SK-N-MC (cell line): ENCODE data around the gene UBE4A.
"Not testable (repeated sequence)": the region's sequence is repeated elsewhere in the genome, so short reads cannot be mapped to it uniquely, and the experiment has no call there.

Source experiments
- DNase-seq: peaks from one replicate; pipeline ENCODE4 v3.0.0-alpha.2; 2011; ENCODE audit warnings: low read depth, low spot score
- H3K27ac ChIP-seq: fragments of 200-600 bp; sonication (generic); 2 replicates; pipeline ENCODE4 v1.5.1; 2016; ENCODE audit warnings: mixed run types
- H3K36me3 ChIP-seq: fragments of 200-600 bp; sonication (generic); 2 replicates; pipeline ENCODE4 v1.6.1; 2017; ENCODE audit warnings: antibody characterized with exemption, low read length, mixed read lengths; ENCODE audit not compliant: insufficient read depth
- H3K4me3 ChIP-seq: fragments of 200-600 bp; sonication (generic); 2 replicates; pipeline ENCODE4 v1.5.1; 2016
- H3K9ac ChIP-seq: fragments of 200-600 bp; sonication (generic); 2 replicates; pipeline ENCODE4 v1.8.0; 2017; ENCODE audit warnings: mixed run types, mixed read lengths; ENCODE audit not compliant: insufficient read length
- H3K9me3 ChIP-seq: fragments of 200-600 bp; sonication (generic); 2 replicates; pipeline ENCODE4 v1.6.1; 2017; ENCODE audit warnings: low read depth, mild to moderate bottlenecking, antibody characterized with exemption, low read length, moderate library complexity, mixed read lengths
- EZH2 ChIP-seq: fragments of 200-600 bp; sonication (generic); IDR thresholded peaks from one replicate; pipeline ENCODE4 v1.6.1; 2017; ENCODE audit warnings: antibody characterized with exemption
- FOXP2 ChIP-seq: optimal IDR thresholded peaks from 2 replicates; pipeline ENCODE3; 2011; ENCODE audit warnings: mild to moderate bottlenecking, moderate library complexity; ENCODE audit not compliant: insufficient read depth; ENCODE audit errors: extremely low read length, control extremely low read depth
- POLR2AphosphoS5 ChIP-seq: IDR thresholded peaks from 2 replicates; pipeline ENCODE4 v1.6.1; 2012; ENCODE audit warnings: mild to moderate bottlenecking, low read depth, low read length, borderline replicate concordance

The UBE4A gene

GRCh38 chr11:118401151-118401879 lies 41.9 kb downstream of the UBE4A start, which contains the start of gene ATP5MG:
TSS of gene ATP5MG (plus strand) at chr11:118401606. CDS start at chr11:118401666, 60 bp downstream.
- H3K36me3 ChIP-seq, result peaks cover 27% of the 10 kb centered on the region
- peak within 1 kb of the TSS; percentile 98 for H3K27ac ChIP-seq
- H3K4me3 ChIP-seq, result peak within 1 kb of the TSS; percentile 83
- no peaks in the 10 kb centered on the region for H3K9me3 ChIP-seq
- TF ChIP-seq FOXP2, result peak; percentile 27
- TF ChIP-seq EZH2, result no peak
- peak; percentile 92 for TF ChIP-seq POLR2AphosphoS5
- H3K9ac ChIP-seq, result peak within 1 kb of the TSS; percentile 97
- peak; percentile 82 for DNase-seq

DNA sequence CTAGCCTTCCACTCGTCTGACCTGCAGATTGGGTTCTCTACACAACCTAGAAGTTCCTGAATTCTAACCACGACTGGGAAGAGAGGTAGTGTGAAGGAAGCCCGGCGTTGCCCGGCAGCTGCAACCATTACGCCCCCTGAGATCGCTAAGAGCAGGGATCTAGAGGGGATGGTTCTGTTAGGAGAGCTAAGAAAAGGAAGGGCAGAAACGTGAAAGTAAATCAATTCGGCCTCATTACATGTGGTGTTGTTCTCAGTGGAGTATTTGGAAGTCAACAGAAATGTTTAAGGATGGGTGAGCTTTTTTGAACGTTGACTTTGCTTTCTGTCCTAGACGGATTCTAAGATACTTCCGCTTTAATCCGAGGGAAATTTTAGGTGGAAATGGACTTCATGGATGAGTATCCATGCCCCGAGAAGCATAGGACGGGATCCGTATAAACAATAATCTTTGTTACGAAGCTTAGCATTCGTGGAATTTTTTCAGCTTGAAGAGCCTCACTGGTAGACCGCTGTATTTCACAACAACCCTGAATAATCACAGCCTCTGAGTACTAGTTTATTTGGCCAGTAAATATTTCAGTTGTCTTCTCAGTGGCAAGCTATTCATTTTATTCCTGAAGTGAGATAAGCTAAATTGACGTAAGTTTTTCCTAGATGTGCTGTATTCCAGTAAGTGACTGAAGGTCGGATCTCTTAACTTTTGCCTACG lies 42.6 kb downstream of the UBE4A start:
- Histone ChIP-seq H3K9ac (peak overlapping the region; percentile 97), H3K36me3 (peaks cover 28% of the 10 kb centered on the region), H3K27ac (peak overlapping the region; percentile 98), H3K4me3 (peak overlapping the region; percentile 83), H3K9me3 (no peaks in the 10 kb centered on the region)
- no peak for DNase-seq
- TF ChIP-seq EZH2, result no peak
- TF ChIP-seq POLR2AphosphoS5, result no peak
- TF ChIP-seq FOXP2, result no peak

DNA sequence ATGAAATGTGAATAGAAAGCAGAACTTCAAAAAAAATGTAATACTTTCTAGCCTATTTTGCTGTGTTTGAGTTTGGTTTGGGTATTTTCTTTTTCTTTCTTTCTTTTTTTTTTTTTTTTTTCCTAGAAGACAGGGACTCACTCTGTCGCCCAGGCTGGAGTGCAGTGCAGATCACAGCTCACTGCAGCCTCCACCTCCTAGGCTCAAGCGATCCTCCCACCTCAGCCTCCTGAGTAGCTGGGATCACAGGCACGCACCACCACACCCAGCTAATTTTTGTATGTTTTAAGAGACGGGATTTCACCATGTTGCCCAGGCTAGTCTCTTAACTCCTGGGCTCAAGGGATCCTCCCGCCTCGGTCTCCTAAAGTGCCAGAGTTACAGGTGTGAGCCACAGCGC lies 43.2 kb downstream of the UBE4A start:
- H3K36me3 ChIP-seq, result peaks cover 32% of the 10 kb centered on the region
- H3K4me3 ChIP-seq, result peak overlapping the region; percentile 83
- DNase-seq, H3K9me3 ChIP-seq, H3K27ac ChIP-seq: not testable (repeated sequence)
- peak overlapping the region; percentile 97 for H3K9ac ChIP-seq

DNA sequence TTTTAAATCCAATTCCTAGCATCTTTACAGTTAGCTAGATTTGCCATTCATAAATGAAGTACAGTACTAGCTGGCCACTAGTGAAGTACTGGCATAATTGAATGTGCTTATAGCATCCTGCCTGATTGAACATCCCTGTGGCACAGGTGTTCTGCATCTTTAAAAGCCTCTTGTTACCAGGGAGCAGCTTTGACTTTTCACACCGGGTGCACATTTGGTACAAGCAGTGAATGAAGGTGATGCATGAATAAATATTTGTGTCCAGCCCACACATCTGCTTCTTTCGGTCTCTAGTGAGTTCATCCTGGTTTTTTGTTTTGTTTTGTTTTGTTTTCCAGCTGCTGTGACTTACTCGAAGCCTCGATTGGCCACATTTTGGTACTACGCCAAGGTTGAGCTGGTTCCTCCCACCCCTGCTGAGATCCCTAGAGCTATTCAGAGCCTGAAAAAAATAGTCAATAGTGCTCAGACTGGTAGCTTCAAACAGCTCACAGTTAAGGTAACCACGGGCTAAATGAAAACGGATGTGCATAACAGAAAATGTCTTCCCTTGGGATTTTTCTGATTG lies 47.3 kb downstream of the UBE4A start:
- Histone ChIP-seq H3K36me3 (peaks cover 60% of the 10 kb centered on the region), H3K27ac (no peak overlapping the region), H3K9ac (no peak overlapping the region), H3K9me3 (no peaks in the 10 kb centered on the region), H3K4me3 (no peak overlapping the region)
- TF ChIP-seq POLR2AphosphoS5, result no peak
- TF ChIP-seq EZH2, result no peak
- TF ChIP-seq FOXP2, result no peak
- no peak for DNase-seq

- H3K4me3 ChIP-seq, result no peak overlapping the region
- H3K36me3 ChIP-seq, result peaks cover 52% of the 10 kb centered on the region
- H3K27ac ChIP-seq, result no peak overlapping the region
- DNase-seq, result no peak
- no peaks in the 10 kb centered on the region for H3K9me3 ChIP-seq
- TF ChIP-seq EZH2, result no peak
- no peak for TF ChIP-seq POLR2AphosphoS5
- TF ChIP-seq FOXP2, result no peak
- H3K9ac ChIP-seq, result no peak overlapping the region
Observed at GRCh38 chr11:118410055-118410745, 50.8 kb downstream of the UBE4A start.

DNA sequence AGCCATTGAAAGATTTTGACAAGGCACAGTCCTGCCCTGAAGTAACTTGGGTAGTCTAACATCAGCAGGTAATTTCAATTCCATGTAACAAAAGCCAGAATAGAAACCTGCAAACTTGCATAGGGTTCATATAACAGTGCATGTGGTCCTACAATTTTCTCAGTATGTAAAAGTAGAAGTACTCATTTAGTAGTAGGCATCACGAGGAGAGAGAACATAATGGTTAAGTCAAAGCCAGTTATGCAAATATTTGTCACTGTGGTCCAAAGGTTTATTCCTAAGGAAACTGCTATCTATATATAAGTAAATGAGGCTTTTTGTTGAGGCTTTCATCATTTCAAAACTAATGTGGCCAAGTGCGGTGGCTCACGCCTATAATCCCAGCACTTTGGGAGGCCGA lies 52.1 kb downstream of the UBE4A start:
- peaks cover 39% of the 10 kb centered on the region for H3K36me3 ChIP-seq
- no peak for TF ChIP-seq POLR2AphosphoS5
- TF ChIP-seq FOXP2, result no peak
- TF ChIP-seq EZH2, result no peak

DNA sequence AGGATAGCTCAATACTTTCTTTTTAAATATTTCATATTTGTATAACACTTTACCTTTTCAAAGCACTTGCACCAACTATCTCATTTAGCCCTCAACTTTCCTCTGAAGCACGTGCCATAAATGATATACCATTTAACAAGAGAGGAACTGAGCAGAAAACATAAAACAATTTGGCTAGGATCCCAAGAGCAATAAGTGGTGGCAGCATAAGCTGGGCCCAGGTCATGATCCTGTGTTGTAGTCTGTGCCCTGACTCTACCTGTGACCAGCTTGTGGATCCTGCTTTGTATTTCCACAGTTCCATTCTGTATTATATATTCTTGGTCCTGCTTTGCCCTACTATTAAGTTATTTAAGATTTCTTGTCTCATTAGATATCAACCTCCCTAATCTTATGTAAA lies 53.5 kb downstream of the UBE4A start:
- no peak overlapping the region for H3K4me3 ChIP-seq
- no peak for DNase-seq
- H3K9ac ChIP-seq, result no peak overlapping the region
- H3K27ac ChIP-seq, result 0 out of 2 replicates have a peak overlapping the region, but pooled peaks have one; percentile 34
- H3K9me3 ChIP-seq, result no peaks in the 10 kb centered on the region
- H3K36me3 ChIP-seq, result peaks cover 26% of the 10 kb centered on the region
- TF ChIP-seq POLR2AphosphoS5 (no peak), EZH2 (no peak), FOXP2 (no peak)

More for the DNA sequence above, 52.1 kb downstream of the UBE4A start:
- no peaks in the 10 kb centered on the region for H3K9me3 ChIP-seq
- H3K9ac ChIP-seq, result no peak overlapping the region
- no peak overlapping the region for H3K4me3 ChIP-seq
- no peak overlapping the region for H3K27ac ChIP-seq
- no peak for DNase-seq
